GM18519 (cell line): ENCODE results near the gene THSD7B.
"Not testable (repeated sequence)": the region's sequence is repeated elsewhere in the genome, so short reads cannot be mapped to it uniquely, and the experiment has no call there.

Experiments
- ATAC-seq: cut with Tn5 transposase; IDR thresholded peaks from one replicate; pipeline ENCODE4 v1.9.1; 2021; ENCODE audit warnings: mild to moderate bottlenecking, moderate library complexity; ENCODE audit not compliant: unreplicated experiment, low FRiP score

Gene THSD7B

DNA sequence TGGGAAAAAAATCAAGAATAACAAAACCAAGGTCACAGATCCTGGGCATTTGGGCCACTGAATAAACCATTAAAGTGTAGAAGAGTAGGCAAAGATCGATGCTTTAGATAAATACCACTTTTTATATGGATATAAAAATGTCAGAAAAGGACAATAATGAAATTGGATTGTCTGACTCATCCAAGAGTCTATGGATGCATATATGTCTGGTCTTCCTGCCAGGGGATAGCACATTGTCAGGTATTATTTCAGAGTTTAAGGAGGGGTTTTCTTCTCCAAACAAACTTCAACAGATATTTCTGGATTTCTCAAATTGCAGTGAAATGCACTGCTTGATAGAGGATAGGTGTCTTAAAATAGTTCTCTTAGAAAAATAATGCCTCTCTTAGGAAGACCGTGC is 466.7 kb downstream of the THSD7B start:
- no peak for ATAC-seq

DNA sequence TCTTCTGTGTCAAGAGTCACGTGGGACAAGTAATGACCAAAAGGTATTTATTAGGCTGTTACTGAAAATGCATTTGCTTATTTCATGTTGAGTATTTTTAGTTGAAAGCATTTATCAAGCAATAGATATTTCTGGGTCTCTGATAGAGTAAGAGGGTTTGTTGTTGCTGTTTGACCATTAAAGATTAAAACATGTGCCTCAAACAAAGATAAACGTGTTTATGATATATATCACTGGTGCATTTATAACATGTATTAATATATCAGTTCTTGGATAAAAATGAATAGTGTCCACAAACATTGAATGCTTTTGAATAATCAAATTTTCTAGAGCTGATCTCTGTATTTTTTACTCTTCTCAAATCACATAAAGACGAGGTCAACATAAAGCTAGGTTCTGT is 467.7 kb downstream of the THSD7B start:
- ATAC-seq = no peak

- no peak for ATAC-seq
Observed at GRCh38 chr2:137237055-137237454, 471.7 kb downstream of the THSD7B start.

GRCh38 chr2:137238065-137238464 is 472.7 kb downstream of the THSD7B start:
- ATAC-seq = no peak

GRCh38 chr2:137249463-137250130 is 484.3 kb downstream of the THSD7B start:
- ATAC-seq = no peak

GRCh38 chr2:137250401-137250800 is 485.1 kb downstream of the THSD7B start:
- ATAC-seq = no peak

- ATAC-seq = no peak
Observed at GRCh38 chr2:137251045-137251444, 485.7 kb downstream of the THSD7B start.

DNA sequence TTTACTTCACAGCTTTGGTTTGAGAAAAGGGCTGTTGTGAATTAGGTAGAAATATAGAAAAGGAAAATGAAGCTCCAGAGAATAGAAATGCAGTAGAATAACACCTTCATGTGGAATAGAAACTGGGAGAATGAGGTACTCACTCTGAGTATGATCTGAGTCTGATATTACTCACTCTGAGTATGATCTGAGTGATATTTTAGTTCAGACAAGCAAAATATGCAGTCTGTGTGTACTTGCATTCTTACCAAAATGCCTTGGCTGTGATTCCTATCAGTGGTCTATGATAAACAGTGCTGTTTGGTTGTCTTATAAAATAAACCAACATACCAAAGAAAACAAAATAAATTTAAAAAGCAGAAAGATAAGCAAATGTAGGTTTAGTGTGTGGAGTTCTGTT is 487.6 kb downstream of the THSD7B start:
- no peak for ATAC-seq

- ATAC-seq = no peak
Observed at GRCh38 chr2:137254052-137254451, 488.7 kb downstream of the THSD7B start.

- no peak for ATAC-seq
Observed at GRCh38 chr2:137255345-137255744, 490.0 kb downstream of the THSD7B start.

DNA sequence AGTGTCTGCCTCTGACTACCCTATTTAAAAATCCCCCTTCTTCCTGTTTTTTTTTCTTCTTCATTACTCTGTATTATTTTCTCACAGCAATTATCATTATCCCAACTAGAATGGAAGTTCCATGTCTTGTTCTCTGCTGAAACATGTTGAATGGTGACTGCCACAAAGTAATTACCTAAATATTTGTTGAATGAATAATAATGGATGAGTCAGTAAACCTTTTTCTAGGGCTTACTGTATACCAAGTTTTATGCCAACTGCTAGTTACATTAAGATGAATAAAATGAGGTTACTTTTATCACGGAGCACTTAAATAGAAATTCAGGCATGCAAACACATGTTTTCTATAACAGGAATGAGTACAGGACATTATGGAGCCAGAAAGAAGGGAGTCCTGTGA is 490.6 kb downstream of the THSD7B start:
- no peak for ATAC-seq

GRCh38 chr2:137261881-137262585 is 496.7 kb downstream of the THSD7B start:
- no peak for ATAC-seq

- ATAC-seq = no peak
Observed at GRCh38 chr2:137262594-137262993, 497.2 kb downstream of the THSD7B start.

DNA sequence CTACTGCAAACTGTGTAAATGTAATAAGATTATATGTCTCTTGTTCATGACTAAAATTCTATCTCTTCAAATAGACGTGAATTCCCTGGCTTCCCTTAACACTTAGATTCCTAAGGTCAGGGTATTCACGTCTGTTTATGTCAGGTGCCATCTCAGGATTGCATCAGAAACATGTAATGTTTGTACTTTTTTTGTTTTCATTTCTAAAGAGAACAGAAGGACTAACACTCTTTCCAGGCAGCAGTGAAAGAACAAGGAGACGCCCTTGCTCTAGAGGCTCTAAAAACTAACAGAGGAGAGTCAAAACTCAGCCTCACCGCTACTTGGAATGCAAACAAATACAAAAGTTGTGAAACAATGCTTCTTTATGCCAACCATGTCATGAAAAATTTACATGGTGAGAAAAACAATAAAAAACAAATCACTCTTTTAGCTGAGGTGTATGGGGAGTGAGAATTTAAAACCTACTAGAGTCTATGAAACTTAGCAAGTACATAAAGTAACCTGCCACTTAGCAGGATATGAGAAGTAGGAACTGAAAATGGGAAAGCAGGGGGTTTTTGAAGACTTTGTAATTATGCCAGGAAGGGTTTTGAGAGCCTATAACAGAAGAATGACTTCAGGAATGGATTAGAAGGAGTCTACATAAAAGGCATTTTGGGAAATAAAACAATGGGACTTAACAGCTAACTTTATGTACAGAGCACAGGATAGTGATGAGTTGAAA is 522.7 kb downstream of the THSD7B start:
- no peak for ATAC-seq

DNA sequence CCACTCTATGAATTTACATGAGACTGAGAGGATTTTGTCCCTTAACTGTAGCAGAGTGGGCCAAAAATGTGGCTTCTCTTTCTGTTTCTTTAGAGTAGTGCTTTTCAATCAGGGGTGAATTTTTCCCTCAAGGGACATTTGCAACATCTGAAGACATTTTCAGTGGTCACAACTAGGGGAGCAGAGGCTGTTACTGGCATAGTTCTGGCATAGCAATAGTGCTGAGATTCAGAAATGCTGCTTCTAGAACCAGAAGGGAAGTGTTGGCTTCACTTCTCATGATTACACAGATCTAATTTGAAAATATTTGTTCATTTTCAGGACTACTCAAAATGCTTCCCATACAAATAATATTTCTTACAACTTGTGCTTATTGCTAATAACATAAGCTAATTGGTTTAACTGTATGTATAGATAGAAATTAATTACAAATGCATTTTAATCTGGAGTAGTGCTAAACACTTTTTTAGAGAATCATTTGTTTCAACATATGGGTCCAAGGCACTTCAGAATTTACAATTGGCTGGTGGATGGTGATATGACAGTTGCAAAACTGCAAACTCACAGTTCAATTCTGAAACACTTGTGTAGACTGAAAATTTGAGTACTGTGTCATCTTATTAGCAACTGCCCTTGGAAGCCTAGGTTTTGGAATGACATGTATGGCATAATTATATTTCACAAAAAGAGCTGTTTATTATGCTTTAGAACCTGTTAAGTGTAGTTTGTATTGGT is 526.7 kb downstream of the THSD7B start:
- no peak for ATAC-seq

DNA sequence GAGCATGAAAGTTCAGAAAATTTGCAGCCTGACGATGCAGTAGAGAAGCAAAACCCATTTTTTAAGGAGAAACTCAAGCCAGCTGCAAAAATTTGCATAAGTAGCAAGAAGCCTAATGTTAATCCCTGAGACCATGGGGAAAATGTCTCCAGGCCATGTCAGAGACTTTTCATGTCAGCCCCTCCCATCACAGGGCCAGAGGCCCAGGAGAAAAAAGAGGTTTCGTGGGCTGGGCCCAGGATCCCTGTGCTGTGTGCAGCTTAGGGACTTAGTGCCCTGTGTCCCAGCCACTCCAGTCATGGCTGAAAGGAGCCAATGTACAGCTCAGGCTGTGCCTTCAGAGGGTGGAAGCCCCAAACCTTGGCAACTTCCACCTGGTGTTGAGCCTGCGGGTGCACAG is 533.0 kb downstream of the THSD7B start:
- no peak for ATAC-seq

DNA sequence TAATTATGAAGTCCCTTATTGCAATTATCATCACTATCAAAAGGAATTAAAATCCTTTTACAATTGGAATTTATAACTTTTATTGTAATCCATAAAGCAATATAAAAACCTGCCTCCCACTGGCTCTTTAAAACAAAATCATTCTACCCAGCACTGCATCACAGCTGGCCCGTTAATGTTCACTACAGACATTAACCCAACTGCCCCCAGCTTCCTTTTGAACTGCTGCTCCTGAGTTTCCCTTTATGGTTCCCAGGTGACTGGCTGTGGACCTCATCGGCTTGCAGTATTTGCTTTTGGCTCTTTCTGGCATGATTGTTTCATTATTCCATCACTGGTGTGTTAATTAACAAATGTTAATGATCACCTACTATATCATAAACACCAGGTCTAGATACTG is 535.6 kb downstream of the THSD7B start:
- no peak for ATAC-seq

DNA sequence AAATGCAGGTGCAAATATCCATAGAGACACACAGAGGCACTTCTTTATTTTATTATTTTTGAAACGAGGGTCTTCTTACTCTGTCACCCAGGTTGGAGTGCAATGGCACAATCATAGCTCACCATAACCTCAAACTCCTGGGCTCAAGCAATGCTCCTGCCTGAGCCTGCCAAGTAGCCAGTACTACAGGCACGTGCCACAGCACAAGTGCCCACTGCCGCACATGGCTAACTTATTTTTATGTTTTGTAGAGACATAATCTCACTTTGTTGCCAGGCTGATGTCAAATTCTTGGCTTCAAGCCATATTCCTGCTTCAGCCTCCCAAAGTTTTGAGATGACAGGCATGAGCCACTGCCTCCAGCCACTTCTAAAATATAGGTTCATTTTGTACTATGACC is 537.6 kb downstream of the THSD7B start:
- no peak for ATAC-seq

- ATAC-seq = no peak
Observed at GRCh38 chr2:137316075-137316474, 550.7 kb downstream of the THSD7B start.

- no peak for ATAC-seq
Observed at GRCh38 chr2:137321566-137321965, 556.2 kb downstream of the THSD7B start.

GRCh38 chr2:137331562-137331961 is 566.2 kb downstream of the THSD7B start:
- not testable (repeated sequence) for ATAC-seq
